ENCODE measurements around the gene TICAM2. TPM values are rescaled to one million over a fixed set of nuclear protein-coding genes. Genes with fewer than 3 reads are reported as not detected.

TICAM2 gene
- total RNA-seq, 1 experiment from 2014 or later, result 2.1 TPM

- Mint-ChIP-seq H3K36me3 (ENCODE audit: insufficient read depth, unreplicated experiment) (peaks cover 16% of the 10 kb centered on the region), H3K4me1 (ENCODE audit: low read depth, unreplicated experiment) (no peaks in the 10 kb centered on the region), H3K27ac (ENCODE audit: unreplicated experiment) (no peak overlapping the region), H3K9me3 (ENCODE audit: low read depth, unreplicated experiment) (no peaks in the 10 kb centered on the region), H3K27me3 (ENCODE audit: unreplicated experiment) (no peaks in the 10 kb centered on the region), H3K4me3 (ENCODE audit: low read depth, unreplicated experiment) (no peak overlapping the region)
- CTCF ChIA-PET, result interaction anchor here (0.7 kb wide), 1 partner anchor 188 kb away, joined by 4 read pairs; no protein-coding TSS in a partner anchor
- no peak for DNase-seq
- TF ChIP-seq CTCF (IDR thresholded peaks at IDR 0.05; ENCODE audit: unreplicated experiment), result no peak
- intact Hi-C loops (cut with micrococcal nuclease; ENCODE audit: unreplicated experiment), result no loop called here
- no TSS peak for BruUV-seq (replicated peaks)
These were observed 9.6 kb upstream of the TICAM2 start for GRCh38 chr5:115611873-115612272.

- Mint-ChIP-seq H3K27me3 (ENCODE audit: unreplicated experiment) (no peaks in the 10 kb centered on the region), H3K4me1 (ENCODE audit: low read depth, unreplicated experiment) (peaks cover 1% of the 10 kb centered on the region)
- BruUV-seq (replicated peaks), result no TSS peak
These were observed 5.7 kb upstream of the TICAM2 start for GRCh38 chr5:115607935-115608334.

GRCh38 chr5:115605436-115605835, 3.2 kb upstream of the TICAM2 start:
- CTCF ChIA-PET, result no interaction called here
- no peak for TF ChIP-seq CTCF (IDR thresholded peaks at IDR 0.05; ENCODE audit: unreplicated experiment)
- no peak overlapping the region for H3K27ac Mint-ChIP-seq (ENCODE audit: unreplicated experiment)
- H3K9me3 Mint-ChIP-seq (ENCODE audit: low read depth, unreplicated experiment), result no peaks in the 10 kb centered on the region
- intact Hi-C loops (cut with micrococcal nuclease; ENCODE audit: unreplicated experiment), result no loop called here
- no peaks in the 10 kb centered on the region for H3K27me3 Mint-ChIP-seq (ENCODE audit: unreplicated experiment)
- peaks cover 11% of the 10 kb centered on the region for H3K4me1 Mint-ChIP-seq (ENCODE audit: low read depth, unreplicated experiment)
- H3K36me3 Mint-ChIP-seq (ENCODE audit: insufficient read depth, unreplicated experiment), result peaks cover 27% of the 10 kb centered on the region
- no TSS peak for BruUV-seq (replicated peaks)
- H3K4me3 Mint-ChIP-seq (ENCODE audit: low read depth, unreplicated experiment), result no peak overlapping the region
- DNase-seq, result no peak

More at GRCh38 chr5:115607935-115608334, 5.7 kb upstream of the TICAM2 start:
- no peak for TF ChIP-seq CTCF (IDR thresholded peaks at IDR 0.05; ENCODE audit: unreplicated experiment)
- no peaks in the 10 kb centered on the region for H3K9me3 Mint-ChIP-seq (ENCODE audit: low read depth, unreplicated experiment)
- no peak overlapping the region for H3K27ac Mint-ChIP-seq (ENCODE audit: unreplicated experiment)
- DNase-seq, result no peak
- CTCF ChIA-PET, result no interaction called here
- no peak overlapping the region for H3K4me3 Mint-ChIP-seq (ENCODE audit: low read depth, unreplicated experiment)
- intact Hi-C loops (cut with micrococcal nuclease; ENCODE audit: unreplicated experiment), result no loop called here
- H3K36me3 Mint-ChIP-seq (ENCODE audit: insufficient read depth, unreplicated experiment), result peaks cover 20% of the 10 kb centered on the region

- CTCF ChIA-PET, result interaction anchor here (0.6 to 0.7 kb wide), 2 partner anchors 219 to 237 kb away, joined by 6 read pairs; no protein-coding TSS in a partner anchor
These were observed 379 bp upstream of the TICAM2 start for GRCh38 chr5:115602591-115603125.

More at GRCh38 chr5:115602591-115603125, 379 bp upstream of the TICAM2 start:
- BruUV-seq (replicated peaks), result no TSS peak
- peak overlapping the region; percentile 72 for H3K4me3 Mint-ChIP-seq (ENCODE audit: low read depth, unreplicated experiment)
- no peaks in the 10 kb centered on the region for H3K27me3 Mint-ChIP-seq (ENCODE audit: unreplicated experiment)
- no peak for DNase-seq
- peaks cover 24% of the 10 kb centered on the region for H3K36me3 Mint-ChIP-seq (ENCODE audit: insufficient read depth, unreplicated experiment)
- intact Hi-C loops (cut with micrococcal nuclease; ENCODE audit: unreplicated experiment), result no loop called here
- H3K9me3 Mint-ChIP-seq (ENCODE audit: low read depth, unreplicated experiment), result no peaks in the 10 kb centered on the region
- peaks cover 23% of the 10 kb centered on the region for H3K4me1 Mint-ChIP-seq (ENCODE audit: low read depth, unreplicated experiment)
- H3K27ac Mint-ChIP-seq (ENCODE audit: unreplicated experiment), result no peak overlapping the region
- TF ChIP-seq CTCF (IDR thresholded peaks at IDR 0.05; ENCODE audit: unreplicated experiment), result no peak
